H1 (cell line): ENCODE measurements around the gene WDFY4. TPM values are rescaled to one million over a fixed set of nuclear protein-coding genes. Genes with fewer than 3 reads are reported as not detected.

Source experiments
- BCL11A ChIP-seq, 2 experiments: IDR thresholded peaks; one replicate each; pipeline ENCODE4 v1.6.1; 2011; ENCODE audit warnings: low read depth in 2 of 2, low read length in 2 of 2, mild to moderate bottlenecking in 2 of 2
- KDM1A ChIP-seq: fragments of 200-600, 300-600 bp; sonication (generic); IDR thresholded peaks from 2 replicates; pipeline ENCODE4 v1.7.1; 2016; ENCODE audit warnings: mild to moderate bottlenecking, low read length, borderline replicate concordance
- POLR2A ChIP-seq, 2 experiments: IDR thresholded peaks; 1 replicate in 1 of 2; 2 replicates in 1 of 2; pipeline ENCODE4 v1.6.1; 2011; ENCODE audit warnings: low read depth in 2 of 2, low read length in 2 of 2, mild to moderate bottlenecking in 2 of 2; ENCODE audit errors: control extremely low read depth in 1 of 2
- RAD21 ChIP-seq, 2 experiments: IDR thresholded peaks in 1 of 2; conservative IDR thresholded peaks in 1 of 2; 2 replicates each; pipeline ENCODE4 v1.6.1; 2011; ENCODE audit warnings: low read depth in 2 of 2, low read length in 2 of 2, improper control_type of control experiment in 1 of 2, inconsistent platforms in 1 of 2, mild to moderate bottlenecking in 1 of 2, moderate library complexity in 1 of 2
- RBBP5 ChIP-seq: IDR thresholded peaks from 2 replicates; pipeline ENCODE4 v1.7.1; 2012; ENCODE audit warnings: low read depth, mild to moderate bottlenecking, inconsistent platforms, low read length, moderate library complexity, borderline replicate concordance
- RNF2 ChIP-seq: fragments of 200-900, 300-1000 bp; sonication (generic); IDR thresholded peaks from 2 replicates; pipeline ENCODE4 v1.7.1; 2016; ENCODE audit warnings: borderline replicate concordance, low read depth, mild to moderate bottlenecking, antibody characterized with exemption, low read length; ENCODE audit not compliant: poor library complexity, severe bottlenecking; ENCODE audit errors: missing control alignments
- SIRT6 ChIP-seq: IDR thresholded peaks from one replicate; pipeline ENCODE4 v1.7.1; 2012; ENCODE audit warnings: low read length, inconsistent platforms
- SRF ChIP-seq: IDR thresholded peaks from 2 replicates; pipeline ENCODE4 v1.6.1; 2011; ENCODE audit warnings: mild to moderate bottlenecking, low read depth, low read length, moderate library complexity
- TEAD4 ChIP-seq: IDR thresholded peaks from 2 replicates; pipeline ENCODE4 v1.6.1; 2012; ENCODE audit warnings: low read depth, low read length, inconsistent platforms, mixed read lengths
- YY1 ChIP-seq: IDR thresholded peaks from 2 replicates; pipeline ENCODE4 v1.6.1; 2011; ENCODE audit warnings: low read depth, mild to moderate bottlenecking, low read length
- polyA plus RNA-seq, 7 experiments: library from polyadenylated mRNA; depleted of rRNA in 3 of 7; stranded (reverse) in 5 of 7; unstranded in 2 of 7; fragments of >200 nt in 5 of 7; fragments of 200-250 nt in 2 of 7; gene quantifications; 1 replicate in 5 of 7; 2 replicates in 1 of 7; 4 replicates in 1 of 7; pipeline versions ENCODE4 v1.2.1 to v1.2.3, GENCODE V29; 2011 to 2013; ENCODE audit warnings: missing spikeins in 2 of 7, mixed read lengths in 2 of 7
- total RNA-seq: library from RNA; stranded (reverse); fragmentation: NEBNext Ultra II Directional; extraction: Animal tissue kit (Norgen Biotek cat#: 25700); gene quantifications from 2 replicates; pipeline ENCODE4 v1.2.1, GENCODE V29; 2021

WDFY4 gene
- total and polyA plus RNA-seq, 2 of the 8 experiments (the other 6 are each of a cell fraction or from before 2014, with no cell fraction given), result not detected

GRCh38 chr10:48651293-48651692 is 33.4 kb upstream of the WDFY4 start (continued):
- TF ChIP-seq RAD21 (IDR thresholded peaks at IDR 0.05 in 1 of 2, conservative IDR thresholded peaks at IDR 0.05 in 1 of 2; ENCODE audit: low read depth in 2 of 2, low read length in 2 of 2) (no peak), RBBP5 (no peak), YY1 (no peak), BCL11A (IDR thresholded peaks at IDR 0.05; ENCODE audit: low read depth in 2 of 2, low read length in 2 of 2) (no peak), POLR2A (IDR thresholded peaks at IDR 0.05; ENCODE audit: control extremely low read depth in 1 of 2, low read depth in 2 of 2, low read length in 2 of 2) (no peak), SIRT6 (no peak), SRF (no peak), KDM1A (no peak), RNF2 (no peak), TEAD4 (no peak)
